HepG2 (cell line): Measurements from ENCODE around the gene RNFT2. TPM values are rescaled to one million over a fixed set of nuclear protein-coding genes. Genes with fewer than 3 reads are reported as not detected.

Experiments used
- ATAC-seq: fragments of 200-7000 bp; cut with Tn5 transposase; 3 replicates; pipeline ENCODE4 v1.9.1; 2020; ENCODE audit warnings: mild to moderate bottlenecking, moderate library complexity
- BruUV-seq: library from RNA; stranded (reverse); fragments of 400-500 nt; replicated peaks from 2 replicates; lab custom pipeline; 2021; lab: Mats Ljungman, UMichigan
- CTCF ChIA-PET: fragments of 300-600 bp; formaldehyde crosslinking; extraction: SDS; loops from one replicate; lab custom pipeline; 2021; ENCODE audit warnings: low total read pairs, inconsistent platforms, low intra/inter-chr PET ratio; lab: Yijun Ruan, JAX
- POLR2A ChIA-PET: fragments of 350-600 bp; sonication (Branson Sonifier 250); formaldehyde crosslinking; loops from one replicate; lab custom pipeline; 2020; ENCODE audit warnings: antibody characterized with exemption, inconsistent platforms; lab: Yijun Ruan, JAX
- DNase-seq: peaks from one replicate; pipeline ENCODE4 v3.0.0-alpha.2; 2015; ENCODE audit warnings: low spot score
- FAIRE-seq: peaks from 3 replicates; lab custom pipeline; 2011; peaks lifted over from hg19 to GRCh38; lab: Jason Lieb, UNC
- H2AFZ ChIP-seq: one replicate; pipeline ENCODE4 v1.6.1; 2011; ENCODE audit warnings: low read length, inconsistent platforms
- H3K27ac ChIP-seq: fragments of 300-600 bp; 3 replicates; pipeline ENCODE4 v1.8.0; 2011; ENCODE audit warnings: mixed run types, mild to moderate bottlenecking, mixed read lengths, low read length, inconsistent platforms; ENCODE audit not compliant: insufficient read depth; ENCODE audit errors: extremely low read length
- H3K27me3 ChIP-seq, 2 experiments: fragments of 200-600 bp in 1 of 2; 2 replicates in 1 of 2; 3 replicates in 1 of 2; pipeline versions ENCODE4 v1.6.0 to v1.8.0; 2011; ENCODE audit warnings: low read length in 2 of 2, mild to moderate bottlenecking in 2 of 2, moderate library complexity in 2 of 2, inconsistent platforms in 1 of 2; ENCODE audit not compliant: insufficient read depth in 2 of 2, control insufficient read depth in 1 of 2
- H3K36me3 ChIP-seq, 2 experiments: fragments of 200-600 bp in 1 of 2; replicated peaks in 1 of 2; 2 replicates in 1 of 2; 3 replicates in 1 of 2; pipeline versions ENCODE4 v1.5.1 to v1.8.0; 2011; ENCODE audit warnings: low read length in 2 of 2, inconsistent platforms in 1 of 2; ENCODE audit not compliant: insufficient read depth in 2 of 2, control insufficient read depth in 1 of 2
- H3K4me1 ChIP-seq: 2 replicates; pipeline ENCODE4 v1.5.1; 2012; ENCODE audit warnings: low read length, inconsistent platforms; ENCODE audit not compliant: insufficient read depth
- H3K4me2 ChIP-seq: 2 replicates; pipeline ENCODE4 v1.6.0; 2011; ENCODE audit warnings: low read depth, low read length, inconsistent platforms
- H3K4me3 ChIP-seq, 3 experiments: fragments of 200-600 bp in 1 of 3; sonication (generic), shearing (Covaris generic) in 1 of 3; replicated peaks in 1 of 3; 2 replicates each; pipeline ENCODE4 v1.5.1; 2011 to 2016; ENCODE audit warnings: low read length in 3 of 3, inconsistent platforms in 2 of 3, low read depth in 2 of 3, mild to moderate bottlenecking in 2 of 3, control low read depth in 1 of 3, mixed read lengths in 1 of 3; ENCODE audit not compliant: insufficient read depth in 1 of 3
- H3K79me2 ChIP-seq: one replicate; pipeline ENCODE4 v1.6.1; 2011; ENCODE audit warnings: low read length, inconsistent platforms; ENCODE audit not compliant: insufficient read depth
- H3K9ac ChIP-seq: 2 replicates; pipeline ENCODE4 v1.6.0; 2011; ENCODE audit warnings: mild to moderate bottlenecking, low read depth, low read length, inconsistent platforms; ENCODE audit not compliant: insufficient read depth
- H3K9me3 ChIP-seq: 2 replicates; pipeline ENCODE4 v1.5.1; 2012; ENCODE audit warnings: mild to moderate bottlenecking, low read length
- H4K20me1 ChIP-seq: 2 replicates; pipeline ENCODE4 v1.6.0; 2011; ENCODE audit warnings: inconsistent platforms, mild to moderate bottlenecking, low read length, moderate library complexity; ENCODE audit not compliant: insufficient read depth
- FOXP1 ChIP-seq, 2 experiments: fragments of 450-650 bp in 1 of 2; IDR thresholded peaks; 2 replicates each; pipeline ENCODE4 v1.6.1; 2017 to 2018; ENCODE audit warnings: antibody characterized with exemption in 1 of 2
- MTERF4 ChIP-seq: sonication (generic); formaldehyde crosslinking; IDR thresholded peaks from 2 replicates; pipeline ENCODE4 v1.8.0; 2023; ENCODE audit warnings: mild to moderate bottlenecking, missing genetic modification reagents
- RARA ChIP-seq: IDR thresholded peaks from 2 replicates; pipeline ENCODE4 v1.6.1; 2016; ENCODE audit warnings: missing genetic modification reagents, missing compliant biosample characterization
- SATB2 ChIP-seq: sonication (generic); formaldehyde crosslinking; IDR thresholded peaks from 2 replicates; pipeline ENCODE4 v1.5.0; 2020; ENCODE audit warnings: missing genetic modification reagents
- ZBTB7B ChIP-seq: sonication (generic); formaldehyde crosslinking; IDR thresholded peaks from 2 replicates; pipeline ENCODE4 v1.4.0; 2020; ENCODE audit warnings: missing genetic modification reagents
- ZFP41 ChIP-seq: sonication (generic); formaldehyde crosslinking; IDR thresholded peaks from 2 replicates; pipeline ENCODE4 v1.4.0; 2020; ENCODE audit warnings: mild to moderate bottlenecking, missing genetic modification reagents, borderline replicate concordance
- ZNF512B ChIP-seq: sonication (generic); formaldehyde crosslinking; IDR thresholded peaks from 2 replicates; pipeline ENCODE4 v1.5.1; 2020; ENCODE audit warnings: missing genetic modification reagents, mild to moderate bottlenecking, borderline replicate concordance
- ZNF670 ChIP-seq: sonication (generic); formaldehyde crosslinking; IDR thresholded peaks from 2 replicates; pipeline ENCODE4 v1.8.0; 2022; ENCODE audit warnings: mild to moderate bottlenecking, missing genetic modification reagents, borderline replicate concordance
- ZNF749 ChIP-seq: sonication (generic); formaldehyde crosslinking; IDR thresholded peaks from 2 replicates; pipeline ENCODE4 v1.8.0; 2022; ENCODE audit warnings: mild to moderate bottlenecking, missing genetic modification reagents, moderate library complexity, borderline replicate concordance
- ZSCAN30 ChIP-seq: sonication (generic); formaldehyde crosslinking; IDR thresholded peaks from 2 replicates; pipeline ENCODE4 v1.5.0; 2020; ENCODE audit warnings: mild to moderate bottlenecking, missing genetic modification reagents
- WGBS: methylation state at CpG from one replicate; pipeline ENCODE4 v1.1.6; 2017; ENCODE audit warnings: low lambda C conversion rate; 5-methylcytosine and 5-hydroxymethylcytosine counted together
- in situ Hi-C: cut with HindIII; loops from 2 replicates; pipeline ENCODE4 v1.10.0; 2017; ENCODE audit warnings: low pct_unique_long_range_greater_than_20kb; ENCODE audit not compliant: extremely low pct_ligation_motif_present
- intact Hi-C: fragments of 100-400 bp; cut with micrococcal nuclease; formaldehyde crosslinking; loops from one replicate; pipeline ENCODE4 v1.10.0; 2022; ENCODE audit not compliant: unreplicated experiment
- polyA plus RNA-seq, 8 experiments: library from polyadenylated mRNA; depleted of rRNA in 3 of 8; stranded (reverse) in 7 of 8; unstranded in 1 of 8; fragments of >200 nt; fragmentation: Illumina TruSeq in 4 of 8; extraction: Trizol in 4 of 8; gene quantifications; 2 replicates each; pipeline versions ENCODE4 v1.2.1 to v1.2.3, GENCODE V29; 2011 to 2016; ENCODE audit warnings: low read depth in 4 of 8, missing spikeins in 1 of 8, mixed read lengths in 1 of 8; ENCODE audit not compliant: insufficient read depth in 1 of 8
- total RNA-seq, 5 experiments: library from RNA; depleted of rRNA; stranded (reverse); fragments of >200 nt; fragmentation: Illumina TruSeq; extraction: Trizol; gene quantifications; 2 replicates each; pipeline ENCODE4 v1.2.3, GENCODE V29; 2016; ENCODE audit warnings: low read depth in 1 of 5
- TF ChIP-seq, protein P1 (sequence below): sonication (generic); formaldehyde crosslinking; IDR thresholded peaks from 2 replicates; pipeline ENCODE4 v1.5.0; 2020; ENCODE audit warnings: missing genetic modification reagents
- TF ChIP-seq, protein P2 (sequence below): IDR thresholded peaks from 2 replicates; pipeline ENCODE4 v1.6.1; 2016; ENCODE audit warnings: mild to moderate bottlenecking, missing biosample characterization, missing genetic modification reagents

The RNFT2 gene
- total and polyA plus RNA-seq, 2 of the 13 experiments (the other 11 are each of a cell fraction or from before 2014, with no cell fraction given) = 3.3 to 8.3 TPM

DNA sequence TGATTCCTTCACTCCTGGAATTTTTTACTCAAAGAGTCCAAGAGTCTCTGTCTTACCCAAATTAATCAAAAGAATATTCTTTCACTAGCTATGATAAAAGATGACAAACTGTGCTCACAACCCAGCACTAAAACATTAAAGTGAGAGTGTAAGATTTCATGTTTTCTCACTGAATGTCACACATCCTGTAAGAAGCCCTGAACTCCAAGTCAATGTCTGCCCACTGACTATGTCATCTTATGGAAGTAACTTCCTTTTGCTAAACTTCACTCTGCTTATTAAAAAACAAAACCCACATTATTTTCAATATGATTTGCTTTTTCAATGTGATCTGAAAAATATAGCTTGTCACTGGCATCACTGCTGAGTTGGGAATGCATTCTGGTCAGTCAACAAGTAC lies 15.9 kb upstream of the RNFT2 start (continued):
- TF ChIP-seq ZNF512B (no peak), ZNF749 (CRISPR knock-in tag) (no peak), MTERF4 (CRISPR knock-in tag) (no peak)
- TF ChIP-seq, protein P1, sequence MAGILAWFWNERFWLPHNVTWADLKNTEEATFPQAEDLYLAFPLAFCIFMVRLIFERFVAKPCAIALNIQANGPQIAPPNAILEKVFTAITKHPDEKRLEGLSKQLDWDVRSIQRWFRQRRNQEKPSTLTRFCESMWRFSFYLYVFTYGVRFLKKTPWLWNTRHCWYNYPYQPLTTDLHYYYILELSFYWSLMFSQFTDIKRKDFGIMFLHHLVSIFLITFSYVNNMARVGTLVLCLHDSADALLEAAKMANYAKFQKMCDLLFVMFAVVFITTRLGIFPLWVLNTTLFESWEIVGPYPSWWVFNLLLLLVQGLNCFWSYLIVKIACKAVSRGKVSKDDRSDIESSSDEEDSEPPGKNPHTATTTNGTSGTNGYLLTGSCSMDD (CRISPR knock-in tag) = no peak

- H3K4me2 ChIP-seq = no peak overlapping the region
- peaks cover 11% of the 10 kb centered on the region; the same call in 1 of the 2 replicates for H4K20me1 ChIP-seq
- no TSS peak for BruUV-seq
- H3K27ac ChIP-seq = no peak overlapping the region
- H3K36me3 ChIP-seq = peaks cover 6 to 26% of the 10 kb centered on the region in 2 experiments
- peaks cover 56% of the 10 kb centered on the region for H3K79me2 ChIP-seq
- no peaks in the 10 kb centered on the region for H3K27me3 ChIP-seq
- in situ Hi-C loops (no loop called here), intact Hi-C loops (no loop called here)
- no peak overlapping the region for H3K4me3 ChIP-seq
- no peak for TF ChIP-seq ZNF670 (CRISPR knock-in tag)
- peak; percentile 37; the same call in 1 of the 2 replicates for TF ChIP-seq RARA (CRISPR knock-in tag)
- TF ChIP-seq FOXP1 (IDR thresholded peaks at IDR 0.05) = no peak
- TF ChIP-seq FOXP1 (CRISPR knock-in tag; IDR thresholded peaks at IDR 0.05) = peak; percentile 13; the same call in 1 of the 2 replicates
- no peak for TF ChIP-seq ZSCAN30
- no peak for TF ChIP-seq ZBTB7B (CRISPR knock-in tag)
- TF ChIP-seq, protein P2, sequence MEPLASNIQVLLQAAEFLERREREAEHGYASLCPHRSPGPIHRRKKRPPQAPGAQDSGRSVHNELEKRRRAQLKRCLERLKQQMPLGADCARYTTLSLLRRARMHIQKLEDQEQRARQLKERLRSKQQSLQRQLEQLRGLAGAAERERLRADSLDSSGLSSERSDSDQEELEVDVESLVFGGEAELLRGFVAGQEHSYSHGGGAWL (CRISPR knock-in tag) = no peak
- TF ChIP-seq SATB2 (CRISPR knock-in tag) = no peak
- no peak for TF ChIP-seq ZFP41 (CRISPR knock-in tag)
- H3K9me3 ChIP-seq = no peaks in the 10 kb centered on the region
- H2AFZ ChIP-seq = no peak overlapping the region
- DNase-seq (no peak), FAIRE-seq (peak; percentile 28), ATAC-seq (peak; percentile 42; the same call in 1 of the 3 replicates)
- ChIA-PET CTCF (no interaction called here), POLR2A (no interaction called here)
- peaks cover 38% of the 10 kb centered on the region for H3K4me1 ChIP-seq
- no peak overlapping the region for H3K9ac ChIP-seq
- WGBS = 45% methylated on average over 4 of the region's 4 CpGs
Observed at GRCh38 chr12:116726694-116727093, 11.4 kb upstream of the RNFT2 start.
